ENCODE data around the gene ZNF688. TPM values are rescaled to one million over a fixed set of nuclear protein-coding genes. Genes with fewer than 3 reads are reported as not detected.

ZNF688 gene
- total and polyA plus RNA-seq, 2 of the 13 experiments (the other 11 are each of a cell fraction or from before 2014, with no cell fraction given), result 2.4 to 5.4 TPM

- no peak overlapping the region; the same call in 1 of the 2 replicates for H3K4me2 ChIP-seq (ENCODE audit: low read depth, low read length)
- no peak overlapping the region for H3K9ac ChIP-seq (ENCODE audit: insufficient read depth, low read depth, low read length)
- H3K27ac ChIP-seq (ENCODE audit: extremely low read length, insufficient read depth, low read length), result no peak overlapping the region
- 38% methylated on average over 4 of the region's 4 CpGs for WGBS (ENCODE audit: low lambda C conversion rate)
- no peaks in the 10 kb centered on the region for H3K79me2 ChIP-seq (ENCODE audit: insufficient read depth, low read length)
- no peak for FAIRE-seq
- ChIA-PET POLR2A (interaction anchor here (0.7 to 1.1 kb wide), 2 partner anchors 34 to 105 kb away, joined by 3 to 4 read pairs; partner anchors contain the start of gene ZNF764), CTCF (ENCODE audit: low intra/inter-chr PET ratio, low total read pairs) (no interaction called here)
- BruUV-seq (replicated peaks), result no TSS peak
- ATAC-seq, result no peak
- in situ Hi-C loops (cut with HindIII; ENCODE audit: extremely low pct_ligation_motif_present, low pct_unique_long_range_greater_than_20kb) (no loop called here), intact Hi-C loops (cut with micrococcal nuclease; ENCODE audit: unreplicated experiment) (no loop called here)
- H3K4me3 ChIP-seq (replicated peaks in 1 of 3; ENCODE audit: insufficient read depth in 1 of 3, low read depth in 2 of 3, low read length in 3 of 3), result no peak overlapping the region
- DNase-seq (ENCODE audit: low spot score), result no peak
- H2AFZ ChIP-seq (ENCODE audit: low read length), result no peak overlapping the region
- H3K36me3 ChIP-seq (replicated peaks in 1 of 2; ENCODE audit: control insufficient read depth in 1 of 2, insufficient read depth in 2 of 2, low read length in 2 of 2), result no peaks in the 10 kb centered on the region
- H4K20me1 ChIP-seq (ENCODE audit: insufficient read depth, low read length), result no peaks in the 10 kb centered on the region
- H3K4me1 ChIP-seq (ENCODE audit: insufficient read depth, low read length), result peaks cover 15% of the 10 kb centered on the region
- H3K27me3 ChIP-seq (ENCODE audit: control insufficient read depth in 1 of 2, insufficient read depth in 2 of 2, low read length in 2 of 2), result no peaks in the 10 kb centered on the region
- peaks cover 5% of the 10 kb centered on the region for H3K9me3 ChIP-seq (ENCODE audit: low read length)
- TF ChIP-seq ZNF501 (CRISPR knock-in tag; IDR thresholded peaks at IDR 0.05), result no peak
- TF ChIP-seq RBM22 (optimal IDR thresholded peaks at IDR 0.05; ENCODE audit: low read length), result no peak
- TF ChIP-seq ZNF557 (CRISPR knock-in tag; IDR thresholded peaks at IDR 0.05), result no peak
- TF ChIP-seq, protein P1, sequence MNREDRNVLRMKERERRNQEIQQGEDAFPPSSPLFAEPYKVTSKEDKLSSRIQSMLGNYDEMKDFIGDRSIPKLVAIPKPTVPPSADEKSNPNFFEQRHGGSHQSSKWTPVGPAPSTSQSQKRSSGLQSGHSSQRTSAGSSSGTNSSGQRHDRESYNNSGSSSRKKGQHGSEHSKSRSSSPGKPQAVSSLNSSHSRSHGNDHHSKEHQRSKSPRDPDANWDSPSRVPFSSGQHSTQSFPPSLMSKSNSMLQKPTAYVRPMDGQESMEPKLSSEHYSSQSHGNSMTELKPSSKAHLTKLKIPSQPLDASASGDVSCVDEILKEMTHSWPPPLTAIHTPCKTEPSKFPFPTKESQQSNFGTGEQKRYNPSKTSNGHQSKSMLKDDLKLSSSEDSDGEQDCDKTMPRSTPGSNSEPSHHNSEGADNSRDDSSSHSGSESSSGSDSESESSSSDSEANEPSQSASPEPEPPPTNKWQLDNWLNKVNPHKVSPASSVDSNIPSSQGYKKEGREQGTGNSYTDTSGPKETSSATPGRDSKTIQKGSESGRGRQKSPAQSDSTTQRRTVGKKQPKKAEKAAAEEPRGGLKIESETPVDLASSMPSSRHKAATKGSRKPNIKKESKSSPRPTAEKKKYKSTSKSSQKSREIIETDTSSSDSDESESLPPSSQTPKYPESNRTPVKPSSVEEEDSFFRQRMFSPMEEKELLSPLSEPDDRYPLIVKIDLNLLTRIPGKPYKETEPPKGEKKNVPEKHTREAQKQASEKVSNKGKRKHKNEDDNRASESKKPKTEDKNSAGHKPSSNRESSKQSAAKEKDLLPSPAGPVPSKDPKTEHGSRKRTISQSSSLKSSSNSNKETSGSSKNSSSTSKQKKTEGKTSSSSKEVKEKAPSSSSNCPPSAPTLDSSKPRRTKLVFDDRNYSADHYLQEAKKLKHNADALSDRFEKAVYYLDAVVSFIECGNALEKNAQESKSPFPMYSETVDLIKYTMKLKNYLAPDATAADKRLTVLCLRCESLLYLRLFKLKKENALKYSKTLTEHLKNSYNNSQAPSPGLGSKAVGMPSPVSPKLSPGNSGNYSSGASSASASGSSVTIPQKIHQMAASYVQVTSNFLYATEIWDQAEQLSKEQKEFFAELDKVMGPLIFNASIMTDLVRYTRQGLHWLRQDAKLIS (CRISPR knock-in tag; IDR thresholded peaks at IDR 0.05), result no peak
- no peak for TF ChIP-seq CBFB (CRISPR knock-in tag; IDR thresholded peaks at IDR 0.05)
- TF ChIP-seq ZNF292 (CRISPR knock-in tag; IDR thresholded peaks at IDR 0.05; ENCODE audit: borderline replicate concordance, low read depth), result no peak
- no peak for TF ChIP-seq EED (CRISPR knock-in tag; IDR thresholded peaks at IDR 0.05)
- TF ChIP-seq, protein P2, sequence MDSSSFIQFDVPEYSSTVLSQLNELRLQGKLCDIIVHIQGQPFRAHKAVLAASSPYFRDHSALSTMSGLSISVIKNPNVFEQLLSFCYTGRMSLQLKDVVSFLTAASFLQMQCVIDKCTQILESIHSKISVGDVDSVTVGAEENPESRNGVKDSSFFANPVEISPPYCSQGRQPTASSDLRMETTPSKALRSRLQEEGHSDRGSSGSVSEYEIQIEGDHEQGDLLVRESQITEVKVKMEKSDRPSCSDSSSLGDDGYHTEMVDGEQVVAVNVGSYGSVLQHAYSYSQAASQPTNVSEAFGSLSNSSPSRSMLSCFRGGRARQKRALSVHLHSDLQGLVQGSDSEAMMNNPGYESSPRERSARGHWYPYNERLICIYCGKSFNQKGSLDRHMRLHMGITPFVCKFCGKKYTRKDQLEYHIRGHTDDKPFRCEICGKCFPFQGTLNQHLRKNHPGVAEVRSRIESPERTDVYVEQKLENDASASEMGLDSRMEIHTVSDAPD (CRISPR knock-in tag; IDR thresholded peaks at IDR 0.05), result no peak
- TF ChIP-seq GABPB1 (CRISPR knock-in tag; IDR thresholded peaks at IDR 0.05), result no peak
- no peak for TF ChIP-seq MLLT10 (CRISPR knock-in tag; IDR thresholded peaks at IDR 0.05)
- TF ChIP-seq ATF3 (CRISPR knock-in tag; IDR thresholded peaks at IDR 0.05), result no peak
- TF ChIP-seq ZNF3 (CRISPR knock-in tag; IDR thresholded peaks at IDR 0.05), result no peak
- TF ChIP-seq, protein P3, sequence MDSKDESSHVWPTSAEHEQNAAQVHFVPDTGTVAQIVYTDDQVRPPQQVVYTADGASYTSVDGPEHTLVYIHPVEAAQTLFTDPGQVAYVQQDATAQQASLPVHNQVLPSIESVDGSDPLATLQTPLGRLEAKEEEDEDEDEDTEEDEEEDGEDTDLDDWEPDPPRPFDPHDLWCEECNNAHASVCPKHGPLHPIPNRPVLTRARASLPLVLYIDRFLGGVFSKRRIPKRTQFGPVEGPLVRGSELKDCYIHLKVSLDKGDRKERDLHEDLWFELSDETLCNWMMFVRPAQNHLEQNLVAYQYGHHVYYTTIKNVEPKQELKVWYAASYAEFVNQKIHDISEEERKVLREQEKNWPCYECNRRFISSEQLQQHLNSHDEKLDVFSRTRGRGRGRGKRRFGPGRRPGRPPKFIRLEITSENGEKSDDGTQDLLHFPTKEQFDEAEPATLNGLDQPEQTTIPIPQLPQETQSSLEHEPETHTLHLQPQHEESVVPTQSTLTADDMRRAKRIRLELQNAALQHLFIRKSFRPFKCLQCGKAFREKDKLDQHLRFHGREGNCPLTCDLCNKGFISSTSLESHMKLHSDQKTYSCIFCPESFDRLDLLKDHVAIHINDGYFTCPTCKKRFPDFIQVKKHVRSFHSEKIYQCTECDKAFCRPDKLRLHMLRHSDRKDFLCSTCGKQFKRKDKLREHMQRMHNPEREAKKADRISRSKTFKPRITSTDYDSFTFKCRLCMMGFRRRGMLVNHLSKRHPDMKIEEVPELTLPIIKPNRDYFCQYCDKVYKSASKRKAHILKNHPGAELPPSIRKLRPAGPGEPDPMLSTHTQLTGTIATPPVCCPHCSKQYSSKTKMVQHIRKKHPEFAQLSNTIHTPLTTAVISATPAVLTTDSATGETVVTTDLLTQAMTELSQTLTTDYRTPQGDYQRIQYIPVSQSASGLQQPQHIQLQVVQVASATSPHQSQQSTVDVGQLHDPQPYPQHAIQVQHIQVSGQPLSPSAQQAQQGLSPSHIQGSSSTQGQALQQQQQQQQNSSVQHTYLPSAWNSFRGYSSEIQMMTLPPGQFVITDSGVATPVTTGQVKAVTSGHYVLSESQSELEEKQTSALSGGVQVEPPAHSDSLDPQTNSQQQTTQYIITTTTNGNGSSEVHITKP (CRISPR knock-in tag; IDR thresholded peaks at IDR 0.05; ENCODE audit: low read depth), result no peak
- no peak for TF ChIP-seq DR1 (CRISPR knock-in tag; IDR thresholded peaks at IDR 0.05)
- TF ChIP-seq, protein P4, sequence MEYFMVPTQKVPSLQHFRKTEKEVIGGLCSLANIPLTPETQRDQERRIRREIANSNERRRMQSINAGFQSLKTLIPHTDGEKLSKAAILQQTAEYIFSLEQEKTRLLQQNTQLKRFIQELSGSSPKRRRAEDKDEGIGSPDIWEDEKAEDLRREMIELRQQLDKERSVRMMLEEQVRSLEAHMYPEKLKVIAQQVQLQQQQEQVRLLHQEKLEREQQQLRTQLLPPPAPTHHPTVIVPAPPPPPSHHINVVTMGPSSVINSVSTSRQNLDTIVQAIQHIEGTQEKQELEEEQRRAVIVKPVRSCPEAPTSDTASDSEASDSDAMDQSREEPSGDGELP (IDR thresholded peaks at IDR 0.05; ENCODE audit: borderline replicate concordance, low read depth), result no peak
- TF ChIP-seq TCF12 (IDR thresholded peaks at IDR 0.05), result no peak
- TF ChIP-seq TCF12 (CRISPR knock-in tag; IDR thresholded peaks at IDR 0.05), result no peak
Measured at GRCh38 chr16:30592871-30593270, 21.4 kb upstream of the ZNF688 start.

Measured in HepG2 (cell line).